Activated T-cell treated with anti-CD3 and anti-CD28 coated beads, Interleukin-2, amount 50 U/mL, for 4 hours (primary cell): ENCODE data around the gene DUSP28. TPM values are rescaled to one million over a fixed set of nuclear protein-coding genes. Genes with fewer than 3 reads are reported as not detected.

Experiments
- ATAC-seq, 2 donors: fragments of 200-7000 bp; cut with Tn5 transposase; one replicate each; pipeline ENCODE4 v1.10.0; 2021
- DNase-seq: peaks from one replicate; pipeline ENCODE4 v3.0.0-alpha.2; 2020
- H3K27me3 Mint-ChIP-seq: one replicate; pipeline ENCODE4 v1.8.0; 2021; ENCODE audit warnings: low read depth, mixed read lengths
- H3K36me3 Mint-ChIP-seq: one replicate; pipeline ENCODE4 v1.8.0; 2022; ENCODE audit warnings: mixed read lengths; ENCODE audit not compliant: insufficient read depth
- H3K4me1 Mint-ChIP-seq: one replicate; pipeline ENCODE4 v1.8.0; 2021; ENCODE audit warnings: low read depth, mixed read lengths
- H3K4me3 Mint-ChIP-seq: one replicate; pipeline ENCODE4 v1.8.0; 2021; ENCODE audit warnings: mild to moderate bottlenecking, moderate library complexity, mixed read lengths
- H3K9me3 Mint-ChIP-seq: one replicate; pipeline ENCODE4 v1.8.0; 2021; ENCODE audit warnings: mixed read lengths
- total RNA-seq, 3 donors: library from RNA; stranded (reverse); gene quantifications; one replicate each; pipeline ENCODE4 v1.2.1, GENCODE V29; 2021

The DUSP28 gene
- total RNA-seq, 3 donors from 2014 or later = 5.7 to 6.1 (median 5.9) TPM

DNA sequence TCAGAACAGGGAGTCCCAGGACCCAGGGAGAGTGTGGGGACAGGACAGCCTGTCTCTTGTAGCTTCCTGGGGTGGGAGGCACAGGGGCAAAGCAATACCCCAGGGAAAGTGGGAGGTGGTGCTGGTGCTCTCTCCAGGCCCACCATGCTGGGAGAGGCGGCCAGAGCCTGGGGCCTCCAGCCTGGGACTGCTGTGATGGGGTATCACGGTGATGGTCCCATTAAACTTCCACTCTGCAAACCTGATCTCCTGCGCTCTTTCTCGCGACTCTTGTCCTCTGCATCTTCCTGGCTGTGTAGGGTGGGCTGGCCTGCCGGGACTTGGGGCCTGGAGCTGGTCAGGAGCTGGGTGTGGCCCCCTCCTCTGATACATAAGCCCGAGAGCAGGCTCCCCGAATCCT lies 18.3 kb downstream of the DUSP28 start:
- Mint-ChIP-seq H3K27me3 (no peaks in the 10 kb centered on the region), H3K4me1 (peaks cover 33% of the 10 kb centered on the region), H3K36me3 (peaks cover 4% of the 10 kb centered on the region), H3K4me3 (no peak overlapping the region), H3K9me3 (no peaks in the 10 kb centered on the region)
- ATAC-seq = no peak
- DNase-seq = no peak

DNA sequence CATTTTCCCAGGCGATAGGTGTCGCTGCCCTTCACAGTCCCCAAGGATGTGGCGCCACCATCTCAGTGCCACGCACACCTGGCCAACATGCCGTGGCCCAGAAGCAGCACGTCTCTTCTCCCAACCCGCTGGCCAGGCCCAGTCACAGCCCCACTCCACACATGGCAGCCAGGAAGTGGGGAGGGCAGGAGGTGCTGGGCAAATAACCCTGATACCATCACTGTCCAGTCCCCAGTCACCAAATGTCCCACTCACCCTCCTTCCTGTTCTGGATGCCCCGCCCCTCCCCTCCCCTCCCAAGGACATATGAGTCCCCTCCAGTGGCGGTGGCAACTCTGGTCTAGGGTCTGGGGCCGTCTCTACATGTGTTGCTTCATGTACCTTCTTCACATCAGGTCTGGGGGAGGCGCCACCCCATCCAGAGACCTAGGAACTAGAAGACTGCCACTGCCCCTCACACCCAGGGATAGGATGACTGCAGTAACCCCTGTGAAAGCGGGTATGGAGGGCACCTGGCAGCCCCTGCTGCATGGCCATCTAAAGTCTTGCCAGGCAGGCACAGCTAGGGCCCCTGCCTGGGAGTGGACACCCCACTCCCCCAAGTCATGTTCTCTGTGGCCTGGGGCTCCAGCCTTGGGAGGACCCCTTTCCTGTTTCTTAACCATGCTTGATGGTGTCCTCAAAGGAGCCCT lies 19.1 kb downstream of the DUSP28 start:
- no peak overlapping the region for H3K4me3 Mint-ChIP-seq

DNA sequence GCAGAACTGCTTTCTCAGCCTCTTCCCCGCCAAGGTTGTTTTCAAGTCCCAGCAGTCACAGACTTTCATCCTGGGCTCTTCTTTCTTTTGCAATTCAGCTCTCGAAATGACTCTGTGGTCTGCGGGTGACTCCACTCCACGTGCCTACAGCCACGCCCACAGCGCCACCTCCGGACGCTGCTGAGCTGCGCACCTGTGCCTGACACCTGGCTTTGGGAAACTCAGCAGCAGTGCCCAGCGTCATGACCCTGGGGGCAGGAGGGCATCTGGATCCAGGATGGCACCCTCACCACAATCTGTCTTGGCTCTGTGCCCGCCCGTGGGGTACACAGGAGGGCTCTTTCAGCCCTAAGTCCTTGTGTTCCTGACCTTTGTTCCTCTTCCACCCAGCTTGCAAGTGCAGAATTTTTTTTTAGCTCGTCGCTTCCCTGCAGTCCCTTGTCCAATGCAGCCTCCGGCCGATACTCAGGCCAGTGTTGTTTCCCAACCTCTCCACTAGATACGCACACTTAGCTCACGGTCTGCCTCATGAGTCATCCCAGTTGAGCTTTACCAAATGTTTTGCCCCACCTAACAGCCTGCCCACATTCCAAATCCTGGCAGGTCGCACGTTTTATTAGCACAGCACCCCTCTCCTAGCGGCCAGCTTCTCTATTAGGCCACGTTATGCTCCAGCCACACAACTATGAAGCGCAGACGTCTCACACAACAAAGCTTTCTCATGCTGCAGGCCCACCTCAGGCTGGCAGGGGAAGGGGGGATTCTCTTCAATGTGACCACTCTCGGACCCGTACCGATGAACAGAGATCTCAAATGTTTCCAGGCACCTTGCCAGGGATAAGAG lies 19.8 kb downstream of the DUSP28 start:
- Mint-ChIP-seq H3K9me3 (no peaks in the 10 kb centered on the region), H3K27me3 (no peaks in the 10 kb centered on the region), H3K4me1 (peaks cover 41% of the 10 kb centered on the region), H3K36me3 (peaks cover 4% of the 10 kb centered on the region), H3K4me3 (no peak overlapping the region)
- ATAC-seq (peak; percentile 89 to 93), DNase-seq (peak; percentile 69)

More for the DNA sequence above, 19.1 kb downstream of the DUSP28 start:
- Mint-ChIP-seq H3K36me3 (peaks cover 4% of the 10 kb centered on the region), H3K4me1 (peaks cover 33% of the 10 kb centered on the region), H3K9me3 (no peaks in the 10 kb centered on the region), H3K27me3 (no peaks in the 10 kb centered on the region)
- ATAC-seq (peak in 1 of 2 donors; percentile 4), DNase-seq (no peak)

DNA sequence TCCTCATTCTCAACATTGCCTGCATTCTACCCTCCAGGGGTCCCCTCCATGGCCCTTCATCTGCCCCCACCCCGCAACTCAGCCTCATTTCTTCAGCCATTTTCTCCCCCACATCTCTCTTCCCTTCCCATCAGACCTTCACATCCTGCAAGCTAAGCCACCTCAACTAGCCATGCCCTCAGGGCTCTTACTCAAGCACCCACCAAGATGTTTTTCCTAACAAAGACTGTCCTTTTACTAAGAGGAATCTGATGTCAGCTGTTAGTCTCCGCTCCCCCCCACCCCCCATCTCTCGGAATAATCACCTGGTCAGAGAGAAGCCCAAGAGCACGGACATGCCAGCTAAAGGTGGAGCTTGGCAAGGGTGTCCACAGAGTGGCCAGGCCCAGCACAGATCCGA lies 21.7 kb downstream of the DUSP28 start:
- H3K27me3 Mint-ChIP-seq = no peaks in the 10 kb centered on the region
- no peak for ATAC-seq
- H3K4me1 Mint-ChIP-seq = peaks cover 47% of the 10 kb centered on the region
- no peak overlapping the region for H3K4me3 Mint-ChIP-seq
- H3K36me3 Mint-ChIP-seq = peaks cover 4% of the 10 kb centered on the region
- no peak for DNase-seq
- H3K9me3 Mint-ChIP-seq = no peaks in the 10 kb centered on the region

DNA sequence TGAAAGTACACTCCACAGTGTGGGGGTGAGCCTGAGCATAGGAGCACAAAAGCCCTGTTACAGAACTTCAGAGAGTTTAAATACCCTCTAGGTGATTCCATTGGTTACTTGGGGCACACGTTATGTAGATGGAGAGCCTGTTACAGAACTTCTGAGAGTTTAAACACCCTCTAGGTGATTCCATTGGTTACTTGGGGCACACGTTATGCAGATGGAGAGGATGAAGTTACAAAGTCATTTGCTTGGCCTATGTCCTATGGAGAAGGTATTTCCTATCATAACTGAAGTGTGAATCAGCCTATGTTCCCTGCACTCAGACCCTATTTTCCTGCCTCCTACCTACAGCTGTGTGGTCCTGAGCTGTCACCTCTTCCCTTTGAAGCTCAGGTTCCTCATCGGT lies 22.6 kb downstream of the DUSP28 start:
- Mint-ChIP-seq H3K4me3 (no peak overlapping the region), H3K9me3 (no peaks in the 10 kb centered on the region), H3K36me3 (peaks cover 5% of the 10 kb centered on the region), H3K27me3 (no peaks in the 10 kb centered on the region), H3K4me1 (peaks cover 54% of the 10 kb centered on the region)
- ATAC-seq (no peak), DNase-seq (no peak)

DNA sequence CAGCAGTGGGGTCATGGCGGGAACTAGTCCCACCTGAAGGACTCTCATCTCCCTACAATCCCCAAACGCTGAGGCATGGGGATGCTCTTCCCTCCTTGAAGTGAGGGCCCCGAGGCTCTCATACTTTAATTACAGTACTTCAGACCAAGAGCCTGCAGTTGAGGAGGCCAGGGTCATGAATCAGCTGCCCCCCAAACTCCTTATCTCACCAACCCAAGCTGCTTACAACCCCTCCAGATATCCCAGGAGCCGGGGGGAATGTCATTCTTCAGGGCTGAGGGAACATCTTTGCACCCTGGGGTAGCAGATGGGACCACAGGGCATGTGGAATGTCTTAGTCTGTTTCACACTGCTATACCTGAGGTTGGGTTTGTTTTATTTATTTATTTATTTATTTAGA lies 23.6 kb downstream of the DUSP28 start:
- H3K27me3 Mint-ChIP-seq = no peaks in the 10 kb centered on the region
- no peak for ATAC-seq
- no peak for DNase-seq
- no peak overlapping the region for H3K4me3 Mint-ChIP-seq
- H3K9me3 Mint-ChIP-seq = no peaks in the 10 kb centered on the region
- peaks cover 62% of the 10 kb centered on the region for H3K4me1 Mint-ChIP-seq
- H3K36me3 Mint-ChIP-seq = peaks cover 5% of the 10 kb centered on the region

DNA sequence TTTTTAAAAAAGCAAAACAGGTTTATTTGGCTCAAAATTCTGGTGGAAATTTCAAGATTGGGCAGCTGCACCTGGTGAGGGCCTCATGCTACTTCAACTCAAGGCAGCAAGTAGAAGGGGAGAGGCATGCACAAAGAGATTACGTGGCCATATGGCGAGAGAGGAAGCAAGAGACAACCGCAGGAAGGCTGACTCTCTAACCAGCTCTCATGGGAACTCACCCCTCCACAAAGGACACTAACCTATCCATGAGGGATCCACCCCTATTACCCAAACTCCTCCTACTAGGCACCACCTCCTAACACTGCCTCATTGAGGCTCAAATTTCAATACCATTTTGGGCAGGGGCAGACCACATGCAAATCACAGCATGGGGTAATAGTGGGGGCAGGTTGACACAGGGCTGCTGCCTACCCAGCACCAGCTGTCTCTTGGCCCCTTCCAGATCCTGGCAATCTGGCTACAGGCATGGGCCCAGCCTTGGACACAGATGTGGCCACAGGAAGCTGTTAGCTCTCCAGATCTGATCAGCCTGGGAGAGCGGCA lies 24.4 kb downstream of the DUSP28 start:
- Mint-ChIP-seq H3K36me3 (peaks cover 7% of the 10 kb centered on the region), H3K4me3 (peak overlapping the region; percentile 96), H3K27me3 (no peaks in the 10 kb centered on the region), H3K4me1 (peaks cover 58% of the 10 kb centered on the region), H3K9me3 (no peaks in the 10 kb centered on the region)
- ATAC-seq (no peak), DNase-seq (no peak)

DNA sequence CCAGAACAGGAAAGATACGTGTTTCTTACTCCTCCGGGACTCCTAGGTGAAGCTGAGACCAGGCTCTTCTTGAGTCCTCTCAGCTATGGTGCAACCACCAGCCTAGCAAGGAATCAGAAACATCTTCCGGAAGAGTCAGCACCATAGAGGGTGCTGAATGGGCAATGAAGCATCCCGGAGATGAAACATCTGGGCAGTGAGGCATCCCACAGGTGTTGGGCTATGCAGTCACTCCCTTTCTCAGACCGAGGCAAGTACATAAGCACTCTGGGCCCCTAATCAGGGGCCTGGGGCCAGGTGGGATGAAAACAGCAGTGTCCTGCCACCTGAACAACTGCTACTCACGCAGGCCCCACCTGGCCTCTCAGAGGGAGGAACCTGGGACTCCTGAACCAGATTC lies 24.9 kb downstream of the DUSP28 start:
- H3K36me3 Mint-ChIP-seq = peaks cover 7% of the 10 kb centered on the region
- H3K4me1 Mint-ChIP-seq = peaks cover 56% of the 10 kb centered on the region
- DNase-seq (no peak), ATAC-seq (no peak)
- H3K27me3 Mint-ChIP-seq = no peaks in the 10 kb centered on the region
- peak overlapping the region; percentile 96 for H3K4me3 Mint-ChIP-seq
- H3K9me3 Mint-ChIP-seq = no peaks in the 10 kb centered on the region

DNA sequence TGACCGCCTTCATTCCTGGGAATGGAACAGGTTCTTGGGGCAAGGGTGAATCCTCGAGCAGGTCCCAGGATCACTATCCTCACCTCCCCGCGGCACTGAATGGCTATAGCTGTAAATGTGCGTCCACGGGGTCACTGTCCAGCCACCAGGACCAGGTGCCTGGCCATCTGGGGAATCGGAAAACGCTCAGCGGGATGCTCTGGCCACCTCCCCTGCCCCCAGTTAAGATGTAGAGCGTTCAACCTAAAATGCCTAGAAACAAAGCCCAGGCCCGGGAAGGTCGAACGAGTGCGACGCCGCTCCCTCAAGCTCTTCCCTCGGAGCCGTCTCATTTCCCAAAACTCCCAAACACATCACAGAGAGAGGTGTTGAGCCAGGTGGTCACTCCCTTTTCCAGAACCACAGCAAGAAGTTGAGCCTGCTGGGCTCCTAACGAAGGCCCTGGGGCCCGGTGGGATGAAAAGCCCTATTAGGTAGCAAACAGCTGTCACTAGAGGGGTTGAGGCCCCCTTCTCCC lies 25.6 kb downstream of the DUSP28 start:
- peaks cover 52% of the 10 kb centered on the region for H3K4me1 Mint-ChIP-seq
- no peak for DNase-seq
- H3K9me3 Mint-ChIP-seq = no peaks in the 10 kb centered on the region
- ATAC-seq = no peak
- no peaks in the 10 kb centered on the region for H3K27me3 Mint-ChIP-seq
- peak overlapping the region; percentile 96 for H3K4me3 Mint-ChIP-seq
- H3K36me3 Mint-ChIP-seq = peaks cover 7% of the 10 kb centered on the region

DNA sequence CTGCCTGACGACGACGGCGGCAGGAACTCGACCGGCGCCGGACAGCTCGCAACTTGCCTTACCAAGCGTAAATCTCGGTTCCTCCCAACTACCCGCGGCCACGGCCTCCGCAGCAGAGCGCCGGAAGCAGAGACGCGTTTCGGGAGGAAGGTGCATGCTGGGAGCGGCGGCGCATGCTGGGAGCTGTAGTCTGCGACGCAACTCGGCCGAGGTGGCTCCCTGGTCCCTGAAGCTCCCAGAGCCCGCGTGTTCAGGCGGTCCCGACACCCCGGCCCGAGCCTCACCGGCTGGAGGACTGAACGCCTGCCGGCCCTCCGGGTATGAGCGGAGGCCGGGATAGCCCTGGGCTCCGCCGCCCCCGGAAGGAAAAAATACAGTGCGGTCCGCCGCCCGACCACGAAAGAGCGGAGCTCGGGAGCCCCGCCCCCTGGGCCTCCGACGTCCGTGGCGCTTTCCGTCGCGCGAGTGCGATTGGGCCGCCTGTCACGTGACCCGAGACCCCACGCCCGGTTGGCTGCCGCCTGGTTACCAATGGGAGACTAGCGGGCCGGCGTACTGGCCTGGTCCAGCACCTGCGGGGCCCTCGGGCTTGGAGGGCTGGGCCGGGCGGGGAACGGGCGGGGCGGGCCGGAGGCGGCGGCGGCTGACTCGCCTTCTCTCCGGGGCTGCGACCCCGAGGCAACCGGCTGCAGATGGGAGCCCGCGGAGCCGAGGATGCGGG lies 26.2 kb downstream of the DUSP28 start, which contains the start of gene CAPN10:
Gene CAPN10 (plus strand): TSS at position 537 of the 721 bp plus-strand sequence. CDS start 178 bp downstream, at position 715.
- Mint-ChIP-seq H3K4me3 (peak within 1 kb of the TSS; percentile 96), H3K36me3 (peaks cover 3% of the 10 kb centered on the region), H3K27me3 (no peaks in the 10 kb centered on the region), H3K9me3 (no peaks in the 10 kb centered on the region), H3K4me1 (peaks cover 53% of the 10 kb centered on the region)
- peak; percentile 95 for DNase-seq
- peak; percentile 92 to 94 for ATAC-seq

DNA sequence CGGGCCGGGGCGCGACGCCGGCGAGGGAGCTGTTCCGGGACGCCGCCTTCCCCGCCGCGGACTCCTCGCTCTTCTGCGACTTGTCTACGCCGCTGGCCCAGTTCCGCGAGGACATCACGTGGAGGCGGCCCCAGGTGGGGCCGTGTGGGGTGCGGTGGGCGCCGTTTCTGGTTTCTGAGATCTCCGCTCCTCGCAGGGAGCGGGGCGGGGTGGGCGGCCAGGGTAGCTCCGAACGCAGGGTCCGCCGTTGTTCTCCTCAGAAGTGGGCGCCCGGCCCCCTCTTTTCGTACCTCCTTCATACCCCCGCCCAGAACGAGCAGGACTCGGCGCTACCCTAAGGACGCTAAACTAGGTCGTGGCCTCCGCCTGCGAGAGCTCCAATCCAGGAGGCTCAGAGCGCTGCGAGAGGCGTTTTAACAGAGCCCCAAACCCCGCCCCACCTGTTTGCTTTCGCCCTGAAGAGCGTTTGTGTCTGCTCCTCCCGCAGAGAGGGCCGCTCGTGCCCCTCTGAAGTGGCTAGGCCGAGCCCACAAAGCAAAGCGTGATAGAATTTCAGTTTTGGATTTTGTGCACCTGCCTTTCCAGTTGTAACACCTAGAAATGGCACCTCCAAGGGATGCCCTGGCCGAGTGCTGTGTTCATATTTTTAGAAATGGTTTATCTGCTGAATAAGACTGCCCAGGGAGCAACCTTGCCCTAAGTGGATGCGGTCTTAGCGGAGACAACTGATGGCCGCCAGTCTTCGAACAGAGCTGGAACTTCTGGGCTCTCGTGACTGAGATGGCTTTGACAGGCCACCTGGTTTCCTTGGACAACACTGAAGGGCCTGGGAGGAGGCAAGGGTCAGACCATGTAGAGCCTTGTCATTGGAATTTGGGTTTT lies 27.0 kb downstream of the DUSP28 start:
- Mint-ChIP-seq H3K4me1 (peaks cover 51% of the 10 kb centered on the region), H3K27me3 (no peaks in the 10 kb centered on the region), H3K4me3 (peak overlapping the region; percentile 94), H3K9me3 (no peaks in the 10 kb centered on the region), H3K36me3 (peaks cover 3% of the 10 kb centered on the region)
- ATAC-seq = peak; percentile 53 to 57
- peak; percentile 49 for DNase-seq

DNA sequence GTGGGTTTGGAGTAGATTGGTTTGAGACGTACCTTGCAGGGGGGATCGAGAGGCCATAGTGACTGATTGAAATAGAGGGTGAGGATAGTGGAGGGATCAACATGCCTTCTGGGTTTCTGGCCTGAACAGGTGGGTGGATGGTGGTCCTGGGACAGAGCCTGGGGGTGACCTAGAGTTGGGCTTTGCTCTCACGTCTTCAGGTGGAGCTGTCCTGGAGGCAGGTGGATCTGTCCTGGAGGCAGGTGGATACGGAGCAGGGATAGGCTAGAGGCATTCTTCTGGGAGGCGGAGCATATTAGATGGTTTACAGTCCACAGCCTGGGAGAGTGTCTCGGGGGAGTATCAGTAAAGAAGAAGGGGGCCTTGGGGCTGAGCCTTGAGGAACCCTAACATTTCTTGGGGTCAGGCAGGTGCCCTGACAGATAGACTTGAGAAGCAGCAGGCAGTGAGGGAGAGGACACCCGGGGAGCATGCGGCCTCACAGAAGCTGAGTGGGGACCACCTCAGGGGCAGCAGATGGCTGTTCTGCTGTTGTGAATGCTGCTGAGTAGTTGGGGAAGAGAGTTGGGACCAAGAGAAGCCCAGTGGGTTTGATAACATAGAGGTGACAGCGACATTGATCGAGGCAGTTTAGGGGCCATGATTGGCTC lies 28.0 kb downstream of the DUSP28 start:
- Mint-ChIP-seq H3K36me3 (peaks cover 6% of the 10 kb centered on the region), H3K4me3 (peak overlapping the region; percentile 94), H3K27me3 (no peaks in the 10 kb centered on the region), H3K9me3 (no peaks in the 10 kb centered on the region), H3K4me1 (peaks cover 44% of the 10 kb centered on the region)
- DNase-seq (no peak), ATAC-seq (no peak)

DNA sequence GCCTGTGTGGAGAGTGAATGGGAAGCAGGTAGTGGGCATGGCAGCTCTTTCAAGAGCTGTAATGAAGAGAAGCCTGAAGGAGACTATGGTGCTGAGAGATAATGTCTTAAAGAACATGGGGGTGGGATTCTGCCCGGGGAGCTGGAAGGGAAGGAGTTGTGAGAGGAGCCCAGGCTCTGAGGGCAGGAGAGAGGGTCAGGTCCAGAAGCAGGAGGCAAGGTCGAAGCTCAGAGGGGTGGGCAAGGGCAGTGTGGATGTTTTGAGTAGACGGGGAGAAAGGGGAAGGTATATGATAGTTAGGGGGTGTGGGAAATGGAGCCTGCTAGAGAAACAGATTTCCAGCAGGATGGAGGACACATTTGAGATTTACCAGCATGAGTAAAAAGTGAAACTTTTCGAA lies 28.5 kb downstream of the DUSP28 start:
- Mint-ChIP-seq H3K27me3 (no peaks in the 10 kb centered on the region), H3K36me3 (peaks cover 6% of the 10 kb centered on the region), H3K4me1 (peaks cover 44% of the 10 kb centered on the region), H3K4me3 (peak overlapping the region; percentile 94), H3K9me3 (no peaks in the 10 kb centered on the region)
- ATAC-seq (no peak), DNase-seq (no peak)
